ENCODE measurements around the gene FGF19.

GRCh38 chr11:69697861-69698260 lies 6.0 kb downstream of the FGF19 start:
- TF ChIP-seq POLR2A (IDR thresholded peaks at IDR 0.05): no peak
- TF ChIP-seq CTCF (IDR thresholded peaks at IDR 0.05): no peak

All from breast epithelium (tissue), 3 donors.